Panc1 (cell line): Measurements from ENCODE around the gene CCDC148.

Source experiments
- CTCF ChIP-seq: fragments of 450-650 bp; IDR thresholded peaks from 2 replicates; pipeline ENCODE4 v1.5.1; 2017; ENCODE audit warnings: mild to moderate bottlenecking
- POLR2AphosphoS5 ChIP-seq: IDR thresholded peaks from 2 replicates; pipeline ENCODE4 v1.6.1; 2012; ENCODE audit warnings: mild to moderate bottlenecking, low read depth, low read length, moderate library complexity
- TCF7L2 ChIP-seq: IDR thresholded peaks from 2 replicates; pipeline ENCODE4 v1.6.1; 2011; ENCODE audit warnings: mild to moderate bottlenecking, low read depth, low read length, inconsistent platforms

- TF ChIP-seq CTCF (no peak), POLR2AphosphoS5 (no peak), TCF7L2 (no peak)
Observed at GRCh38 chr2:158458617-158458920, 2.0 kb upstream of the CCDC148 start.
